GM18951 (cell line): ENCODE data around the gene FCHSD2.

ENCODE experiments used
- POLR2A ChIP-seq: IDR thresholded peaks from 4 replicates; pipeline ENCODE4 v1.6.1; 2011; ENCODE audit warnings: mild to moderate bottlenecking; ENCODE audit not compliant: insufficient read length, insufficient read depth; ENCODE audit errors: extremely low read depth
- in situ Hi-C: fragments of 300-500 bp; cut with MboI; formaldehyde crosslinking; loops from one replicate; pipeline ENCODE4 v1.12.0; 2022; ENCODE audit warnings: low sequenced_read_pairs, mixed read lengths, inconsistent platforms; ENCODE audit not compliant: unreplicated experiment

FCHSD2 gene

DNA sequence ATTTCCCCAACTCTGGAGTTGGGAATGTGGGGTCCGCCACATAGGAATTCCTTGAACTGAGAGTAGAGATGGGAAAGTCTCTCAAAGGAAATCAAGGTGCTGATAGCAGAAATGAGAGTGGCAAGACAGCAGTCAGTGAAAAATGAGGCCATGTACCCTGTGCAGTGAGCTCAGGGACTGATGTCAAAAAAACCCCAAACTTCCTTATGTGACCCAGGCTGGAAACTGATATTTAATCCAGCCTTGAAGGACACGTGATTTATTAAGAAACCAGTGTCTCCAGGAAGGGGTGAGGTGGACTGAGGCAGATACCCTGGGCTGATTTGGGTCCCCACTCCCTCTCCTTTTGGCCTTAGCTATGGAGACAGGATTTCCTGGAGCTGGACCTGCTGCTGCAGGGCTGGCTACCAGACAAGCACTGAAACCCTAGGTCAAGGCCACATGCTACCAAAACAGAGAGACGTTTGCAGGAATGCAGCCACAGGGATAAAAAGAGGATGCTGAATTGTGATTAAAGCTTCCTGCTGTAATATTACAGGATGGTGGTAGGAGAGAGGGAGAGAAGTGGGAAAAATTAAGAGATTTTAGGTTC is 25.3 kb upstream of the FCHSD2 start:
- TF ChIP-seq POLR2A = no peak
- in situ Hi-C loops = no loop called here

DNA sequence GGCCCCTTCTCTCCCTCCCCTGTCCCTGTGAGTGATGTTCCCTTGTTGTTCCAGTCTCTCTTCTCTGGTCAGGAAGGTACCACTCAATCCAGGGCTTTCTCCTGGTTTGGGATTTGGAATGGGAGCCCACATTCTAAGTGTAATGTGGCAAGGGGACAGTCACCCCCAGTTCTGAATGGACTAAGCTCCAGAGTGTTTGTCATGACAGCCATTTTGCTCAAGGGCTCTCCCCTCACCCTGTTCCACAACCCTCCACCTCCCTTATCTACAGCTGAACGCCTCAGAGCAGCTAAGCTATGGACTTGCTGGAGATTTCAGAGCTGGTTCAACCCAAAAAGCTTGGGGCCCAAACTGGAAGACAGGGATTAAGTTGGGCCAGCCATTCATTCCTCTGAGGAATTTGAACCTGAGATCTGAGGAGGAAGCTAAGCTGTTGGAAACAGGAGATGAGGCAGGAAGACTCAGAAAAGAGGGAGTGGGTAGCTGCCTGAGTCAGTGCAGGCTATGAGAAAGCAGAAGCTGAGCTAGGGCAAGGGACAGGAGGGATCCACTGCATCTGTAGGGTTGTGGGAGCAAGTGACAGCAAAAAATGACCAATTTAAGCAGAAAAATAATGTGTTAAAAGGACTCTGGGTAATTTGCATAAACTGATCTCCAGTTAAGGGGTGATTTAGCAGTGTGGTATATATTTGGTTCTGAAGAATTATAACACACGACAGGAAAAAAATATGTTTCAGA is 22.9 kb upstream of the FCHSD2 start:
- in situ Hi-C loops = no loop called here
- TF ChIP-seq POLR2A = no peak

DNA sequence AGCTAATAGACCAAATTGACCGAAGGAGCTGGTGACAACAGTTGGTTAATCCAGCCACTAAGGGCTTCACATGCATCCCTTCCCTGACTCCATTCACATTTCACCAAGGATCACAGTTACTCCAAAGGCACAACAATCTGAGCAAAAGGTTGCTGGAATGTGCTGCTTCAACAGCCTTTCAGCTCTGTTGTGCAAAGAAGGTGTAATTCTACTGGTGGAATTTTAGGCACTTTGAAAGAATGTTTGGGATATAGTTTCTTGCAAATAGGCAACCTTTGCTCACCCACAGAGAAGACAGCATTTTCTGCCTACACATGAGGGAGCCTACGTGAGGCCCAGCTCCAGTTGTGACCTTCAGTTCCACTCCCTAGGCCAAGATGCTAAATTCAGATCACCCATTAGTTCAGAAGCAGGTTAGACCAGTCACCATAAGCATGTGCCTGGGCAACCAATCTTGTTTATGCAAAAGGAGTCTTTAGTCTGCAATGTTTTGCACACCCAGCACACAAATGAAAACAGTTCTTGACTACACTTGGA is 21.6 kb upstream of the FCHSD2 start:
- TF ChIP-seq POLR2A = no peak
- in situ Hi-C loops = no loop called here

DNA sequence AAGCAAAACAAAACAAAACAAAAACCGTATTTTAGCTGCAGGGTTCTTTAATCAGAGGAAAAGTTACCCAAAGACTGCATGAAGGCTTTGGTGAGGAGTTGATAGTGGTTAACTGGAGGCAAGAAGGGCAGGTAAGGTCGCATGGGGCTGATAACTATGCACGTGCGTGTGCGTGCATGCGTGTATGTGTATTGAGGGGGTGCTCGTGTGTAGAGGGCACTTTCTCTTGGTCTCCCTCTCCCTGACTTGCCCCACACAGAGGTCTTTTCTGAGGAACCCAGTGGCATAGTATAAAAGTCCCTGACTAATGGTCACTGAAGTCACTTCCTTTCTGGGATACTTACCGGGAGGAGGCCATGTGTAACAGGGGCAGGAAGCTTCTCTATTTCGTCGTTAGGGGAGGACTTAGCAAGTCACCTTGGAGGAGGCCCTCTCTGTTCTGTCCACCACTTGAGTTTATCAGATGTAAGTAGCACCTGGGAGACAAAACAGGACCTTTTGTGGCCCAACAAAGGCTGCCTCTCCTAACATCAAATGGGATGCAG is 20.1 kb upstream of the FCHSD2 start:
- TF ChIP-seq POLR2A = no peak
- in situ Hi-C loops = no loop called here

DNA sequence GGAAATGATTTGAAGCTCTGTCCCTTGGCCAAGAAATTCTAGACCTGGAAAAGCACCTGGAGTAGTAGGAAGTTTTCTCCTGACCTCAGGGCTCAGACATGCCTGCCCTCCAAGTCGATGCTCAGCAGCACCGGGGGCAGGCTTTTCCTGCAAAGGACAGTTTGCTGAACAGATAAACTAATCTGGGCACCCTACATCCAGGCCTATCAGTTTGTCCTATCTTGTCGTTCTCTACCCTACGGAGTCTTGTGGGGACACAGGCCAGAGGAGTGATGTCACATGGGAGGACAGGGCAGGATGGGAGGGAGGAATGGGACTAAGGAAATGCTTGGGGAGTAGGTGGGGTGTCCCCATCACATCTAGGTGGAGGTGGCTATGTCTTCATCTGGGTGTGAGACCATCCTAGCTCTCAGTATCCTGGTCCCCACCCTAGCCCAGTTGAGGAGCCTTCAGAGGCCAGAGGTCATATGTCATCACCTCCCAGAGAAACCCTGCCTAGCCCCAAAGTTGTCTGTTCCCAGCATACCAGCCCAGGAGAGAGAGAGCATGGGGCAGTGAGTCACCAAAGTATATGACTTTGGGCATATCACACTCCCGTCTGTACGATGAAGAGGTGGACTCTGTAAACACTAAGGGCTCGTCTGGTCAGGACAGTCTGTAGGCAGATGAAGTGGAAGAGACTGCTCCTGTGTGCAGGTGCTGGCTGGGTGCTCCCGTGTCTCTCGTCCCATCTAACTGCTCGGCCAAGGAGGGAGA is 18.1 kb upstream of the FCHSD2 start:
- no peak for TF ChIP-seq POLR2A
- in situ Hi-C loops = no loop called here

DNA sequence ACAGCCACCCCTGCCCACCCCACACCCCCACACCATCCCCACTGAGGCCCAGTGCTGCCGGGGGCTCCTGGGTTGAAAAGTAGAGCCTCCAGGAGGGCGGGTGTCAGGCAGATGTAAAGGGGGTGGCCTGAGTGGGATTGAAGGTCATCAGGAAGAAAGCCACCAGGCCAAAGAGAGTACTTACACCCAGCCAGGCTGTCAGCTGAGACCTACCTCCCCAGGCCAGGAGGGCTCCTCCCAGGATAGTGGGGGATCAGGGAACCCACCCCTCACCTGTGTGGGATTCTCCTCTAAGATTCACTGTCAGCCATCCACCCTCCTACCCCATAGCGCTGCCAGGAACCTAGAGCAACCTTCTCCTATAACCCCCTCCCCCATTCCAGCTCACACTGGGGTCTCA is 17.2 kb upstream of the FCHSD2 start:
- in situ Hi-C loops = no loop called here
- TF ChIP-seq POLR2A = no peak

DNA sequence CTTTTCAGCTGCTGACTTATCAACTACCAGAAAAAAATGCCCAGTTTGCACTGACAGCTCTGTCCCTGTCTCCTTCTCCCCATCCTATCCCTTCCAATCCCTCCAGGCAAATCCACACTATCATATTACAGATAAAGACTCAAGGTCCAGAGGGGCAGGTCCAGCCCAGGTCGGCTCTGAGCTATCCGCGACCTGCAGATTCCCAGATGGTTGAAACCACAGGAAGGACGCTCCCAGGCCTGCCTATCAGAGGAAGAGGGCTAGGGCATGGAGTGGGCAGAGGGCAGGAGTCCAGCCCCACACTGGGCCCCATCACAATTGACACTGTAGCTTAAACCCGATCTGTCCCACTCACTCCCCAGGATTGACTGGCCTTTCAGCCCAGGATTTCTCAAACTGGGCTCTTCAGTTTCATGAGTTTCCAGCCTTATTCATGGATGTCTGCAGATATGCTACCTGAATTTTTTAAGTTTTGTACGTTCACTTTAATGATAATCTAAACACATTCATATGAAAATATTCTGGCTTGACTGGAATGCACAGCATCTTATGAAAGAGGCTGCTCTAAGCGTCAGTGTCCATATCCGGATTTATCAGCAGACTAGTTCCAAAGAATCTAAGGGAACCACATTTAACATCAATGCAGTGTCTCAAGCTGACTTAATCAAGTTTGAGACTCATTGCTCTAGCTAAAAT is 16.4 kb upstream of the FCHSD2 start:
- no peak for TF ChIP-seq POLR2A
- in situ Hi-C loops = no loop called here

DNA sequence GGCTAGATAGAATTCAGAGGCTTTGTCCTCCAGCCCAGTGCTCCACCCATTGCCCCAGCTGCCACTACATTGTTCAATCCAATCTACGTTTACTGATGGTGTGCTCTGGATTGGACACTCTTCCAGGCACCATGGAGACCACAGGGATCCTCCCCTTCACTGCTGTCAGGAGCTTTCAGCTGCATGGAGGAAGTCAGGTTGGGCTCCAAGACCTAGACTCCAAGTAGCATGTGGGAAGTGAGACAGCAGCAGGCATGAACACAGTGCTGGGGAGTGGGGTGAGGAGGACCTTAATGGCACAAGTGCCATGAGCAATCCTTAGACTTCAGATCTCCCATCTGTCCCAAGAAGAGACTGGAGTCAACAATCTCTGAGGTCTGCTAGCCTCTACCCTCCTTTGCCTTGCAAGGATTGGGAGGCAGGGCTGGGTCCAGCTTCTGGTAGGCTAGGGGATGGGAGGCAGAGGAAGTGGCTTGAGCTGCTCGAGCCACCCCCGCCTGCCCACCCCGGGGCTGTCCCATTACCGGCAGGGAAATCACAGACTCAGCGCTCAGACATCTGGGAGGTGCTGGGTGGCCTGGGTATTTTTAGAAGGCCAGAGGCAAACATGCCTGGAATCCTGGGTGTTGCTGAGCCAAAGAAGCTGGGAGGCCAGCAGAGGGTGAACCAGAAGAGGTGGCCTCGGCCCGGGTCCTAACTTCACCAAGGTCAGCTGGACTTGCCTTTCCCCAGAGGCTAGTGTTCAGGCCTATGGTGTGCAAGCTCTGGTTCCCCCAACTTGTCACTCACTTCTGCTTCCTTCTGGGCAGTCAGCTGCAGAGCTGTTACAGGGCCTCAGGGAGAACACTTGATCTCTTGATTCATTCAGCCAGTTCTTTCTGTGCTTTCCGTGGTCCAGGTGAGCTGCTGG is 15.2 kb upstream of the FCHSD2 start:
- in situ Hi-C loops = no loop called here
- TF ChIP-seq POLR2A = peak; percentile 59

DNA sequence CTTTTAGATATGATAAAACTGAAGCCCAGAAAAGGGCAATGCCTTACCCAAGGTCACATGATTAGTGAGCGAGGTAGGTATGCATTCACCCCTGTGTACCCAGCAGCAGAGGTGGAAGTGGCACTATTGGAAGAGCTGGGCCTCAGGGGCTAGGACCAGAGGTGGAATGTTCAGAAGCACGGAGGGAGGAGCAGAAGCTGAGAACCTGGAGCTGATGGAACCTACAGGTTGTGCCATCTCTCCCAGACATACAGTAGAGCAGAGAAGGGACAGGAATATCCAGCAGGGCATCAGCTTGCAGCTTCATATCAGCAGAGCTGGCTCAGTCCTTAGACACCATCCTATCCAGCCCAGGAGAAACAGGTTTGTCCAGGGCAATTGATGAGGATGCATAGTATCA is 14.6 kb upstream of the FCHSD2 start:
- in situ Hi-C loops = no loop called here
- TF ChIP-seq POLR2A = no peak

DNA sequence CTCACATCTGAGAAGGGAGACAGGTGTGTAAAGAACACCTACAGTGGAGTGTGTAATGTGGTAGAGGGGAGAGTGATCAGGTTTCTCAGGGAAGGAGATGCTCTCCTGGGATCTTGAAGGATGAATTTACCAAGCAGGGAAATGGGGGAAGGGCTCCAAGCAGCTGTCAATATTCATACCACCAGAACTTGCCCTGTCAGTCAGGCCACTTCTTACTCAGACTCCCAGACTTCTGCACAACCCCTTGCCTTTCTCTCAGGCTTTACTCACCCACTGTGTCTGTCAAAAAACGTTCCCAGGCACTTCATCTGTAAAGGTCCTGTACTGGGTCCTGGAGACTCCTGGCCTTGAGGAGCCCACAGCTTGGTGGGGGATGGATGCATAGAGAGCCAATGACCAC is 14.0 kb upstream of the FCHSD2 start:
- in situ Hi-C loops = no loop called here
- no peak for TF ChIP-seq POLR2A

DNA sequence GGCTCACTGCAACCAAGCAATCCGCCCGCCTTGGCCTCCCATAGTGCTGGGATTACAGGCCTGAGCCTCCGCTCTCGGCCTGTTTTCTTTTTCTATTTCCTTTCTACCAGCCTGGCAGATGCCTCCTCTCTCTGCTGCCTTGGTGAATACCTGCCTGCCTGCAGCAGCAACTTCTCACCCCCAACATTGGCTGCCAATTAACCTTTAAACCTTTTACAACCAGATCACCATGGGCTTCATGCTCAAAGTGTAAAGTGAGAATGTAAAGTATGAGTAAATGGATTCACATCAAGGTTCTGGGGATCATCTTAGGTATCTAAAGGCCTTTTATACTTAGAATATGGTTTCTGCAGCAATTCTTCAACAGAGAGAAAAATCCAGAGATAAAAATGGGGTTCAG is 13.0 kb upstream of the FCHSD2 start:
- no peak for TF ChIP-seq POLR2A
- in situ Hi-C loops = no loop called here

DNA sequence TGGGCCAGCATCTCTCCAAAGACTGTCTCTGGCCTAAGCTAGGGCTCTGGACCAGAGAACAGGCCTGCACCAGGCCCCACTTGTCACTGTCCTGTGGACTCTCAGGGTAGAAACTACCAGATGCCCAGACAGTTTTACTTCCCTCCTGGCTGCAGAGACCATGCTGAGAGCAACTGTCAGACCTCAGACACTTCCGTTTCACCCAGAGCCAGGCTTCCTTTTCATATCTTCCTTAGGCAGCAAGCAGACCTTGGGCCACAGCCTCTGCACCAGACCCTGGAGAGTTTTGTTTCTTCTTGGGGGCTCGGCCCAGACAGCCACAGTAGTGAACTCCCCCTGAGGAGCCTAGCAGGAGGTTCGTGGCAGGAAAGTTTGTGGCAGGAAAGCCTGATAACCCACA is 12.1 kb upstream of the FCHSD2 start:
- peak; percentile 53 for TF ChIP-seq POLR2A
- in situ Hi-C loops = no loop called here

DNA sequence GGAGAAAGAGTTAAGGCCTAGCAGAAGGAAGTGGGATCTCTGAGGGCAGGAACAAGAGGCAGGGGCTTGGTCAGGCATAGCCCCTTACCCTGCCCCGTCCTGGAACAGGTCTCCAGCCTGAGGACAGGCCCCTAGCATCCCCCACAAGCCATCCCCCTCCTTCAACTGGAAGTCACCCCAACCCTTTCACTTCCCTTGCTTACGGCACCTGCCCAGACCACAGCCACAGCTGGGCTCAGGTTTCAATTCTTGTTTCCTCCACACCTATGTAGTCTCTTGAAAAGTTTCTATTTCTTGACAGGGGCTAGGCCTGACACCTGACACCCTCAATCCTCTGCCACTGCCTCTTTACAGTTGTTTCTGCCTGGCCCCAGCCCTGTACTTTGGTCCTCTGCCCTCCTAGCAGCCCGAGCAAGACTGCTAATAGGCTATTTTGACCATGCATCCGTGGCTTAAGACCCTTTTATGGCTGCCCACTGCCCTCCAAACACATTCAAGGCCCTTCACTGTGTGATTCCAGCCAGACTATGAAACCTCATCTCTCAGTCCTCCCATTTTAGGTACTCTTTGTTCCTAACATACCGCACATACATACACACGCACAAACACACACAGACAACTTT is 10.9 kb upstream of the FCHSD2 start:
- TF ChIP-seq POLR2A = peak; percentile 73
- in situ Hi-C loops = no loop called here
